ENCODE results near the gene VCX2.

DNA sequence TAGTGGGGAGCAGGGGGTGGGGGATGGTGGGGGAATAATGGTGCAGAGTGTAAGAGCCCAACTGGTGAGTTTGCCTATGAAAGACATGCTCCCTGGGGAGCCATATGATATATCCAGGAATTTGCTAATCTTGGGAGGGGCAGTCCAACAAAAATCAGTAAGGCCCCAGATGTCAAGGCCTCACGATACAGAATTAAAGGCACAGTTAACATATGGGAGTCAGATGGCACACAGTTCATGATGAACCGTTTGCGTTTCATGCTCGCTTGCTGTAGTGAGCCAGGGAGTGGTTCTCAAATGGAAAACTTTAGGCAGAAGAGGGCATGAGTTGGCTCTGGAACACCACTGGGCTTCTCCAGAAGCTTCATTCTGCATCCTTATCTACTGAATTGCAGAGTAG, 33.9 kb upstream of the VCX2 start:
- no peak for TF ChIP-seq TAF1 (IDR thresholded peaks at IDR 0.05; ENCODE audit: borderline replicate concordance, low read depth, low read length)
- TF ChIP-seq USF1 (IDR thresholded peaks at IDR 0.05; ENCODE audit: borderline replicate concordance, low read depth), result no peak
- TF ChIP-seq, protein P1, sequence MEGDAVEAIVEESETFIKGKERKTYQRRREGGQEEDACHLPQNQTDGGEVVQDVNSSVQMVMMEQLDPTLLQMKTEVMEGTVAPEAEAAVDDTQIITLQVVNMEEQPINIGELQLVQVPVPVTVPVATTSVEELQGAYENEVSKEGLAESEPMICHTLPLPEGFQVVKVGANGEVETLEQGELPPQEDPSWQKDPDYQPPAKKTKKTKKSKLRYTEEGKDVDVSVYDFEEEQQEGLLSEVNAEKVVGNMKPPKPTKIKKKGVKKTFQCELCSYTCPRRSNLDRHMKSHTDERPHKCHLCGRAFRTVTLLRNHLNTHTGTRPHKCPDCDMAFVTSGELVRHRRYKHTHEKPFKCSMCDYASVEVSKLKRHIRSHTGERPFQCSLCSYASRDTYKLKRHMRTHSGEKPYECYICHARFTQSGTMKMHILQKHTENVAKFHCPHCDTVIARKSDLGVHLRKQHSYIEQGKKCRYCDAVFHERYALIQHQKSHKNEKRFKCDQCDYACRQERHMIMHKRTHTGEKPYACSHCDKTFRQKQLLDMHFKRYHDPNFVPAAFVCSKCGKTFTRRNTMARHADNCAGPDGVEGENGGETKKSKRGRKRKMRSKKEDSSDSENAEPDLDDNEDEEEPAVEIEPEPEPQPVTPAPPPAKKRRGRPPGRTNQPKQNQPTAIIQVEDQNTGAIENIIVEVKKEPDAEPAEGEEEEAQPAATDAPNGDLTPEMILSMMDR (IDR thresholded peaks at IDR 0.05), result no peak
- TF ChIP-seq MXI1 (IDR thresholded peaks at IDR 0.05; ENCODE audit: low read depth, low read length), result no peak
- no peak for TF ChIP-seq EZH2phosphoT487 (IDR thresholded peaks at IDR 0.05; ENCODE audit: borderline replicate concordance, low read depth)
- no peak for TF ChIP-seq YY1 (IDR thresholded peaks at IDR 0.05; ENCODE audit: low read depth)
- no peak for TF ChIP-seq MAX (IDR thresholded peaks at IDR 0.05; ENCODE audit: low read depth)
- TF ChIP-seq ZBTB33 (IDR thresholded peaks at IDR 0.05; ENCODE audit: borderline replicate concordance, low read depth), result no peak
- no peak for TF ChIP-seq JUND (IDR thresholded peaks at IDR 0.05)
- no peak for TF ChIP-seq RCOR1 (IDR thresholded peaks at IDR 0.05; ENCODE audit: low read length)
- TF ChIP-seq, protein P2, sequence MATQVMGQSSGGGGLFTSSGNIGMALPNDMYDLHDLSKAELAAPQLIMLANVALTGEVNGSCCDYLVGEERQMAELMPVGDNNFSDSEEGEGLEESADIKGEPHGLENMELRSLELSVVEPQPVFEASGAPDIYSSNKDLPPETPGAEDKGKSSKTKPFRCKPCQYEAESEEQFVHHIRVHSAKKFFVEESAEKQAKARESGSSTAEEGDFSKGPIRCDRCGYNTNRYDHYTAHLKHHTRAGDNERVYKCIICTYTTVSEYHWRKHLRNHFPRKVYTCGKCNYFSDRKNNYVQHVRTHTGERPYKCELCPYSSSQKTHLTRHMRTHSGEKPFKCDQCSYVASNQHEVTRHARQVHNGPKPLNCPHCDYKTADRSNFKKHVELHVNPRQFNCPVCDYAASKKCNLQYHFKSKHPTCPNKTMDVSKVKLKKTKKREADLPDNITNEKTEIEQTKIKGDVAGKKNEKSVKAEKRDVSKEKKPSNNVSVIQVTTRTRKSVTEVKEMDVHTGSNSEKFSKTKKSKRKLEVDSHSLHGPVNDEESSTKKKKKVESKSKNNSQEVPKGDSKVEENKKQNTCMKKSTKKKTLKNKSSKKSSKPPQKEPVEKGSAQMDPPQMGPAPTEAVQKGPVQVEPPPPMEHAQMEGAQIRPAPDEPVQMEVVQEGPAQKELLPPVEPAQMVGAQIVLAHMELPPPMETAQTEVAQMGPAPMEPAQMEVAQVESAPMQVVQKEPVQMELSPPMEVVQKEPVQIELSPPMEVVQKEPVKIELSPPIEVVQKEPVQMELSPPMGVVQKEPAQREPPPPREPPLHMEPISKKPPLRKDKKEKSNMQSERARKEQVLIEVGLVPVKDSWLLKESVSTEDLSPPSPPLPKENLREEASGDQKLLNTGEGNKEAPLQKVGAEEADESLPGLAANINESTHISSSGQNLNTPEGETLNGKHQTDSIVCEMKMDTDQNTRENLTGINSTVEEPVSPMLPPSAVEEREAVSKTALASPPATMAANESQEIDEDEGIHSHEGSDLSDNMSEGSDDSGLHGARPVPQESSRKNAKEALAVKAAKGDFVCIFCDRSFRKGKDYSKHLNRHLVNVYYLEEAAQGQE (IDR thresholded peaks at IDR 0.05; ENCODE audit: low read depth, low read length), result no peak
- TF ChIP-seq EP300 (IDR thresholded peaks at IDR 0.05; ENCODE audit: borderline replicate concordance in 1 of 2, low read depth in 1 of 2, low read length in 1 of 2), result no peak
- no peak for TF ChIP-seq RAD21 (IDR thresholded peaks at IDR 0.05; ENCODE audit: low read length)

Data from SK-N-SH (cell line).